B cell (primary cell): ENCODE results near the gene IER5L.

Experiments
- CTCF ChIP-seq: fragments of 200-600 bp; IDR thresholded peaks from one replicate; pipeline ENCODE4 v1.8.0; 2022; ENCODE audit warnings: antibody characterized with exemption, mild to moderate bottlenecking
- EZH2 ChIP-seq: IDR thresholded peaks from 2 replicates; pipeline ENCODE4 v1.6.1; 2012; ENCODE audit warnings: borderline replicate concordance, low read depth, mild to moderate bottlenecking, moderate library complexity, low read length; ENCODE audit not compliant: insufficient read depth, poor library complexity, severe bottlenecking

- TF ChIP-seq CTCF (no peak), EZH2 (no peak)
Measured at GRCh38 chr9:129185402-129185801, 7.3 kb upstream of the IER5L start.
